Measurements from ENCODE around the gene PAPSS1. TPM values are rescaled to one million over a fixed set of nuclear protein-coding genes. Genes with fewer than 3 reads are reported as not detected.

The PAPSS1 gene
- total RNA-seq, 4 donors from 2014 or later = 30.8 to 54.1 (median 36.0) TPM

DNA sequence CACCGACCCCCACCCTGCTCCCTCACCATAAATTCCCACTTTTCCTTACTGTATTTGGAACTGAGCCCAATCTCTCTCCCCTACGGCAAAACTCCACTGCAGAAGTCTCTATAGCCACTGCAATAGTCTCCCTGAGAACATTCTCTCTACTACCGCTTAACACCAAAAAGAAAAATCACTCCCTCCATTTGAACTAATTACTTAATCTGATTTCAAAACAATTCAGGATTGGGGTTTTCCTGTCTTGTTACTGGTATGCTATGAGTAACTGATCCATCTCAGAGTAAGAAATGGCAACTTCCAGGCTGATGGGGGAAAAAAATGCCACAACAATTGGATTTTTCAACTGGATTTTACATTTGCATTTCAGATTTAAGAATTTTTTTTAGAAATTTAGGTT is 5.8 kb downstream of the PAPSS1 start:
- Histone ChIP-seq H3K36me3 (no peaks in the 10 kb centered on the region), H3K9me3 (no peaks in the 10 kb centered on the region), H3K4me1 (peaks cover 0 to 49% (median 16%) of the 10 kb centered on the region in 3 donors), H3K27ac (no peak overlapping the region), H3K4me3 (no peak overlapping the region), H3K27me3 (no peaks in the 10 kb centered on the region)
- DNase-seq = no peak
- intact Hi-C loops (cut with DNase I) = no loop called here
- WGBS, 2 donors = 79 to 87% methylated on average over 3 of the region's 3 CpGs
- no peak for TF ChIP-seq POLR2A (IDR thresholded peaks at IDR 0.05)
- TF ChIP-seq, protein P1, sequence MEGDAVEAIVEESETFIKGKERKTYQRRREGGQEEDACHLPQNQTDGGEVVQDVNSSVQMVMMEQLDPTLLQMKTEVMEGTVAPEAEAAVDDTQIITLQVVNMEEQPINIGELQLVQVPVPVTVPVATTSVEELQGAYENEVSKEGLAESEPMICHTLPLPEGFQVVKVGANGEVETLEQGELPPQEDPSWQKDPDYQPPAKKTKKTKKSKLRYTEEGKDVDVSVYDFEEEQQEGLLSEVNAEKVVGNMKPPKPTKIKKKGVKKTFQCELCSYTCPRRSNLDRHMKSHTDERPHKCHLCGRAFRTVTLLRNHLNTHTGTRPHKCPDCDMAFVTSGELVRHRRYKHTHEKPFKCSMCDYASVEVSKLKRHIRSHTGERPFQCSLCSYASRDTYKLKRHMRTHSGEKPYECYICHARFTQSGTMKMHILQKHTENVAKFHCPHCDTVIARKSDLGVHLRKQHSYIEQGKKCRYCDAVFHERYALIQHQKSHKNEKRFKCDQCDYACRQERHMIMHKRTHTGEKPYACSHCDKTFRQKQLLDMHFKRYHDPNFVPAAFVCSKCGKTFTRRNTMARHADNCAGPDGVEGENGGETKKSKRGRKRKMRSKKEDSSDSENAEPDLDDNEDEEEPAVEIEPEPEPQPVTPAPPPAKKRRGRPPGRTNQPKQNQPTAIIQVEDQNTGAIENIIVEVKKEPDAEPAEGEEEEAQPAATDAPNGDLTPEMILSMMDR (IDR thresholded peaks at IDR 0.05) = no peak

DNA sequence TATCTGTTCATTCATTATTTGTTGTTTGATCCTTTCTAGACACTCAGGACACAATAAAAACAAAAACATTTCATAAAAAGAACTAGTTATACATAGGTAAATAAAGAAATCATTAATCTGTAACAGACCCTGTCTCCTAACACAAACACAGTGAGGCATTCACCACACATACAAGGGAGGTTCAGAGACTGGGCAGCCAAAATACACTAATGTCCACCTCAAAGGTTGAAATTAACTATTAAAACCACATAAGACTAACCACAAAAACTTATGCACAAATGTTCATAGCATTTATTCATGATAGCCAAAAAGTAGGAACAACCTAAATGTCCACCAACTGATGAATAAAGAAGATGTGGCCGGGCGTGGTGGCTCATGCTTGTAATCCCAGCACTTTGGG is 7.8 kb downstream of the PAPSS1 start:
- intact Hi-C loops (cut with DNase I) = no loop called here
- 85 to 95% methylated on average over 2 of the region's 2 CpGs for WGBS, 2 donors
- peaks cover 0 to 49% (median 11%) of the 10 kb centered on the region in 3 donors for H3K4me1 ChIP-seq

GRCh38 chr4:107711831-107712230 is 8.2 kb downstream of the PAPSS1 start:
- peaks cover 0 to 6% (median 0%) of the 10 kb centered on the region in 3 donors for H3K36me3 ChIP-seq
- intact Hi-C loops (cut with DNase I) = no loop called here
- DNase-seq = no peak
- peaks cover 0 to 6% (median 2%) of the 10 kb centered on the region in 3 donors for H3K9me3 ChIP-seq
- no peak overlapping the region for H3K4me3 ChIP-seq
- no peak for TF ChIP-seq POLR2A (IDR thresholded peaks at IDR 0.05)
- TF ChIP-seq, protein P1 (IDR thresholded peaks at IDR 0.05) = no peak
- 84 to 85% methylated on average over 3 of the region's 3 CpGs for WGBS, 2 donors
- no peak overlapping the region for H3K27ac ChIP-seq
- H3K4me1 ChIP-seq = peaks cover 0 to 45% (median 11%) of the 10 kb centered on the region in 3 donors
- H3K27me3 ChIP-seq = no peaks in the 10 kb centered on the region

More for the DNA sequence above, 7.8 kb downstream of the PAPSS1 start:
- TF ChIP-seq POLR2A (IDR thresholded peaks at IDR 0.05) = no peak
- TF ChIP-seq, protein P1 (IDR thresholded peaks at IDR 0.05) = no peak
- peaks cover 0 to 2% (median 0%) of the 10 kb centered on the region in 3 donors for H3K36me3 ChIP-seq
- no peak overlapping the region for H3K4me3 ChIP-seq
- DNase-seq = no peak
- H3K9me3 ChIP-seq = peaks cover 0 to 2% (median 0%) of the 10 kb centered on the region in 3 donors
- H3K27ac ChIP-seq = no peak overlapping the region
- no peaks in the 10 kb centered on the region for H3K27me3 ChIP-seq

- no peak overlapping the region for H3K4me3 ChIP-seq
- peaks cover 0 to 39% (median 11%) of the 10 kb centered on the region in 3 donors for H3K4me1 ChIP-seq
- H3K27me3 ChIP-seq = no peaks in the 10 kb centered on the region
- intact Hi-C loops (cut with DNase I) = no loop called here
- H3K27ac ChIP-seq = peak overlapping the region in 1 of 4 donors; percentile 45
- no peak for DNase-seq
- peaks cover 0 to 9% (median 0%) of the 10 kb centered on the region in 3 donors for H3K36me3 ChIP-seq
- 80 to 88% methylated on average over 9 of the region's 10 CpGs for WGBS, 2 donors
- TF ChIP-seq, protein P1 (IDR thresholded peaks at IDR 0.05) = no peak
- no peak for TF ChIP-seq POLR2A (IDR thresholded peaks at IDR 0.05)
- peaks cover 0 to 17% (median 11%) of the 10 kb centered on the region in 3 donors for H3K9me3 ChIP-seq
These were observed 9.3 kb downstream of the PAPSS1 start for GRCh38 chr4:107710493-107711459.

GRCh38 chr4:107709916-107710315 is 10.1 kb downstream of the PAPSS1 start:
- Histone ChIP-seq H3K9me3 (peaks cover 0 to 24% (median 14%) of the 10 kb centered on the region in 3 donors), H3K36me3 (peaks cover 0 to 9% (median 0%) of the 10 kb centered on the region in 3 donors), H3K27ac (peak overlapping the region in 2 of 4 donors; percentile 40 to 60), H3K4me1 (peaks cover 0 to 39% (median 11%) of the 10 kb centered on the region in 3 donors), H3K4me3 (no peak overlapping the region), H3K27me3 (no peaks in the 10 kb centered on the region)
- TF ChIP-seq, protein P1 (IDR thresholded peaks at IDR 0.05) = no peak
- TF ChIP-seq POLR2A (IDR thresholded peaks at IDR 0.05) = no peak
- 65% methylated on average over 1 of the region's 1 CpG for WGBS, 2 donors
- no peak for DNase-seq
- intact Hi-C loops (cut with DNase I) = no loop called here

Data from esophagus squamous epithelium (tissue), 5 donors.